Cardiac septum (tissue), 1 donor: ENCODE data around the gene ANO4. TPM values are rescaled to one million over a fixed set of nuclear protein-coding genes. Genes with fewer than 3 reads are reported as not detected.
"Not testable (repeated sequence)": the region's sequence is repeated elsewhere in the genome, so short reads cannot be mapped to it uniquely, and the experiment has no call there.

ENCODE experiments used
- DNase-seq: peaks from one replicate; pipeline ENCODE4 v3.0.0-alpha.2; 2020; ENCODE audit warnings: low spot score
- intact Hi-C: fragments of 100-400 bp; cut with DNase I; formaldehyde crosslinking; loops from one replicate; pipeline ENCODE4 v1.14.0; 2022
- total RNA-seq: library from RNA; stranded (reverse); fragmentation: NEBNext Ultra II Directional; extraction: Animal tissue kit (Norgen Biotek cat#: 25700); gene quantifications from one replicate; pipeline ENCODE4 v1.2.1, GENCODE V29; 2021
- donor health status: DM: no; HTN: no; CAD: no.

ANO4 gene
- total RNA-seq, 1 donor from 2014 or later: 0.30 TPM

DNA sequence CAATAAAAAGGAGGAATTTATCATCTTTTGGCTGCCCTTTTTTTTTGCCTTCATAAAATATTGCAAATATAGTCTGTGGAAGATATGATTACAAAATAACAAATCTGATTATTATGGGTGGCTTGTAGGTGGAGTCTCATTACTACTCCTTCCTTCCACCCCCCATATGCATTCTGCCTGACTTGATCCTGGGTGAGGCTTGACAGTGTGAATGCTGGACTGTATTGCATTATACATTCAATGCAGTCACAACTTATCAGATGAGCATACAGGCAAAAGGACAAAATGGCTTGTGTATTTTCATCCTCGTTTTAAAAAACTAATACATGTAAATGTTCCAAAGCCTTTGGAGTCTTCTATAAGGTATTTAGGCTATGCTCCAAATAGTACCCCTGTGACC lies 186.3 kb downstream of the ANO4 start:
- DNase-seq: no peak
- intact Hi-C loops: no loop called here

DNA sequence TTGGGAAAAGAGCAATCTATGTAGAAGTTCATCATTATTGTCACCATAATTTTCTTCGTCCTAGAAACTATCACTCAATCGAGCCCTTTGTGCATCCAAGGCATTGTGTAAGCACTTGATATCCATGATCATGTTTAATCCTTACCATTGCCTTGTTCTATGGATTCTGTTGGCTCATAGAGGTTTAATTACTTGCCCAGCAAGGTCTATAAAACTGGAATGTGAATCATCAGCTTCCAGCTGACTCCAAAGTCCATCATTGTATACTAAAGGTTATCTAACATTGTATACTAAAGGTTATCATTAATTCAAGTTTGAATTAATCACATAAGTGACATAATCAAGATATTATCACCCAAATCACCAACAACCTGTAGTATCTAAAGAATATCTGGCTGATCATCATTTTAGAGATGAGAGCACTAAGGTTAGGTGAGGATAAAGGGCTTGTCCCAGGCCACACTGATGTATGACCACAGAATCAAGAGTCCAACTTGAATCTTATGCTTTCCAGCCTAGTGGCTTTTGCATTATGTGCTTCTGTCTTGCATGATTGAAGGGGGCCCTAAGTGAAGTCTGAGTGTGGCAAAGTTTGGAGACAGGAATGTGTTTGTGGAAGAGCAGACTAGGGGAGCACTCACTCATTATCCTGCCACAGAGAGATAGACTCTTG lies 188.1 kb downstream of the ANO4 start:
- DNase-seq: no peak
- intact Hi-C loops: no loop called here

DNA sequence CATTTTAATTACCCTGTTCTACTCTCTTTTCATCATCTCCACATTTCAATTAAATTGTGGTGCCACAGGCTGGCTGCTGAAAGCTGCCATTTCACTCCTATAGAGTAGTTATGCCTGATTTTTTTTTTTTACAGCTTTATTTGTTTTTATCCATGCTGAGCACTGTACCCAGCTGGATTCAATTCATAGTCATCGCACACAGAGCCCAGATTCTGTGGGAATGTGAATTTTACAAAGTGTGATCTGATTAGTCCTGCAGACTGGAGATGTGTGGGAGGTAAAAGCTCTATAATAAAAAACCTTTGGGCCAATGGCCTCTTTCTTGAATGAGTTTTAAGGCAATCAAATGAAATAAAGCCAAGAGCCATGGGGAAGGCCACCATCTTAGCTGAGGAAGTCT lies 190.2 kb downstream of the ANO4 start:
- intact Hi-C loops: no loop called here
- no peak for DNase-seq

DNA sequence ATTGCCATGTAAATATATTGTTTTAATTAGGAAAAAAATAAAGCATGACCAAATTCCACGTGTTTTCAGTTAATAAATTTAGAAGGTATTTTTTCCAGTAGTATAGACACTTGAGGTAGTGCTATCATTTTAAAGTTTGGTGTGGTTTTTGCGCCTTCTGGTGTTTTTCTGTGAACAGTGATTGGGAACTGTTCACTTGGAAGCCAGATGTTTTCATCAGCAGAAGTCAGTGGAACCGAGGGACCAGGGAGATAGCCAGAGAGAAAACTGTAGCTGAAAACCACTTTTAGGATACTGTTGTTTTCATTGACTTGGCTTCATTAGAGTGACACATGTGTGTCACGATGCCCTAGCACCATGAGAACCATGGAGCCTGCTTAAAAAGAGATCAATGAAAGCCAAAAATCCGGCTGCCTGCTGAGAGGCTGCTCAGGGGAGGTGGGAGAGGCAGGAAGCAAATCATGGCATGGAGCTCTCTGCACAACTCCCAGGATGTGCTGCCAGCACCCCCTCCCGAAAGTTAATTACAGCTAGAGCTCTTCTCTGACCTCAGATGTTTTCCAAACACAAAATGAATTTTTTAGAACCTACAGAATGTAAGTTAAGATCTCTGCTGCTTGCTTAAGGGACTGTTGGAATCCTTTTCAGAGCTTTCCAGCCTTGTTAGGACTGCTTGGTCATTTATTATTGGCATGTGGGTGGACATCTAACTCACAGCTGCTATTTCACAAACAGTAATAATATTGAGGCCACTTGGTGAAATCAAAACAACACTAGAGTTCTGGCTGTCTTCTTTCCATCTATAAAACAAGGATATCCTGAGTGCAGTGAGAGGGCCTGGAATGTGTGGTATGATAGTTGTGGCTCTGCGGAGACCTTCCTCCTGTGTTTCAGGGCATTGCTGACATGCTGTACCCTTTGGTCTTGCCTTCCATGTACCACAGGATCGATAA lies 192.3 kb downstream of the ANO4 start:
- no peak for DNase-seq
- intact Hi-C loops: no loop called here

DNA sequence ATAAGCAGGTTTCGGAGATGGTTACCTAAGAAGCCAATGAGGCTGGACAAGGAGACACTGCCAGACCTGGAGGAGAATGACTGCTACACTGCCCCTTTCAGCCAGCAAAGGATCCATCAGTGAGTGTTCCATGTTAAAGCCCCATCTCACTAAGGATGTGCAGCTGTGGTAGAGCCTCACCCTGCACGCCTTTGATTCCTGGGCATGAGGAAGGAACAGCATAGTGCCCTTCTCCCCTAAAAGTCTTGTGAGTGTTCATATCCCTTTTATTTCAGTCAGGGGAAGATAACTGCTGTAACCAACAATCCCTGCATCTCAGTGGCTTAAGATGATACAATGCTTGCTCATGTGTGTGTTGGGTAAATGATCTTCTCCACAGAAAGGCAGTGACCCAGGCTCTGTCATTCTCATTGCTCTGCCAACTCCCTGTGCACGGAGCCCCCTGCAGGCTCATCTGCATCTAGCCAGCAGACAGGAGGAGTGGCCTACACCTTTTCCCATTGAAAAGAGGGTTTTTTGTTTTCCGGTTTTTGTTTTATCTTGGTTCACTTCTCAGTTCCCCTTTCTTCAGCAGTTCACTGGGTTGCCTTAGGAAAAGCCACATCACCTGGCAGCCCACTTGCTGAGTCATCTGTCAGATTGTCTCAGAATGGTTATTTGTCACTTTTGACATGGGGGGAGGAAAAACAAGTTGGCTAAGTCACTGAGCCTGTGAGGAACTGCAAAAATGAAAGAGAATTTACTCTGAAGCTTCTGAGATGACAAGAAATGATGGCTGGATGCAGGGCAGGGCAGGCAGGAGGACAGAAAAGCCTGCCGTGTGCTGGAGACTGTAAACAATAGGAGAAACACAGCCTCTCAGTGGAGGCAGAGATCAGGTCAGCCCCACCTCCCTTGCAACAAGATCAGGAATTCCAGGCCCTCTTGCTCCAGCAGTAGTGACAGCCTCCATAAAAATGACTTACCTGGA lies 193.3 kb downstream of the ANO4 start:
- DNase-seq: no peak
- intact Hi-C loops: no loop called here

DNA sequence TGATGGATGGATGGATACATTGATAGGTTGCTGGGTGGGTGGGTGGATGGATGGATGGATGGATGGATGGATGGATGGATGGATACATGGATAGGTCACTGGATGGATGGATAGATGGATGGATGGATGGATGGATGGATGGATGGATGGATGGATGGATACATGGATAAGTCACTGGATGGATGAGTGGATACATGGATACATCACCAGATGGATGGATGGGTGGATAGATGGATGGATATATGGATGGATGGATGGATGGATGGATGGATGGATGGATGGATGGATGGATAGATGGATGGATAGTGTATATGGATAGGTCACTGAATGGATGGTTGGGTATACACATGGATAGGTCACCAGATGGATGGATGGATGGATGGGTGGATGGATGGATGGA lies 194.9 kb downstream of the ANO4 start:
- intact Hi-C loops: not testable (repeated sequence)

DNA sequence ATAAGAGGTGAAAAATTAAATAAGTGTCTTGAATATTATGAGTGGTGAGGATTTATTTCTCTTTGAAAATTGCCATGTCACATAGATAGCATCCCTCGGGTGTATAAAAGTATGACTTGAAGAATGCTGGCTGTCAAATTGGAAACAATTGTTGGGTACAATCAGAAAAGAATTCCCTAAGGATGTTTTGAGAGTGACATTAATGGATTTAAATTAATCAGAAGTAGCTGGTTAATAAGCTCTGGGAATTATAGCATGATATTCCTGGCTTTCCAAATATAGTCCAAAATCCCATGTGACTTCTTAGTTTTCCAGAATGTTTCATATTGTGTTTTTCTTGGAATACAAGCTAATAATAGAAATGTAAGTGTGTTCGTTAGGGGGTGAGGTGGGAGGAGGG lies 196.5 kb downstream of the ANO4 start:
- DNase-seq: no peak
- intact Hi-C loops: no loop called here

More for the DNA sequence above, 194.9 kb downstream of the ANO4 start:
- DNase-seq: not testable (repeated sequence)

DNA sequence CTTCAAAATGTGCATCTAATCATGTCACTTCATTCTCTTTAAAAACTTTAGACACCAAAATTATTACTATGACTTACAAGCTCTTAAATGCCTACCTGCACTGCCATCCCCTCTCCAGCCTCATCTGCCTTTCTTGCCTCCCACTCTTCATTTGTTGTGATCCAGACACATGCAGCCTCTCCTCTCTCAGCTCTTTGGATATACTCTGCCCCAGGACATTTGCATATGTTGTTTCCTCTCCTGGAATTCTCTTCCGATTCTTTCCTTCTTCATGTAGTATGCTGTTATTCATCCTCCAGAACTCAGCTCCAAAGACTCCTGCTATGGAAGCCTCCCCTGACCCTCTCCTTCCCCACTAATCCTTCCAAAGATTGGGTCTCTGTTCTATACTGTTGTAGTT lies 197.6 kb downstream of the ANO4 start:
- no peak for DNase-seq
- intact Hi-C loops: no loop called here

DNA sequence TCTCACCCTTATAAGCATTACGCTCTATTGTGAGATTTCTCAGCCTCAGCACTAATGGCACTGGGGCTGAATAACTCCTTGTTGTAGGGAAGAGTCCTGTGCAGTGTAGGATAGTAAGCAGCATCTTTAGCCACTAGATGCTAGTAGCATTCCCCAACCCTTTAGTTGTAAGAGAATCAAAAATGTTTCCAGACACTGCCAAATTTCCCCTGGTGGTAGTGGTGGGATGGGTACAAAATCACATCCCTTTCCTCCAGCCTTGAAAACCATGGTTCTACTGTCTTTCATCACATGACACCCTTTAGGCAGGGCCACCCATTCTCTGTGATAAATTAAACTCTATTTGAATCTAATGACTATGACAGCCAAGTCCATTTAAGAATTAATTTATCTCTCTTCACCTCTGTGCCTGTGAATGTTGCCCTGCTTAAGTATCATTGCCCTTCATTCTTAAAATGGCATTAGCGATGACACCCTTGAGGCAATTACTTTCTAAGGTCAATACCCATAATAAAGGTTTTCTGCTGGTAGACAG lies 199.4 kb downstream of the ANO4 start:
- intact Hi-C loops: no loop called here
- no peak for DNase-seq

DNA sequence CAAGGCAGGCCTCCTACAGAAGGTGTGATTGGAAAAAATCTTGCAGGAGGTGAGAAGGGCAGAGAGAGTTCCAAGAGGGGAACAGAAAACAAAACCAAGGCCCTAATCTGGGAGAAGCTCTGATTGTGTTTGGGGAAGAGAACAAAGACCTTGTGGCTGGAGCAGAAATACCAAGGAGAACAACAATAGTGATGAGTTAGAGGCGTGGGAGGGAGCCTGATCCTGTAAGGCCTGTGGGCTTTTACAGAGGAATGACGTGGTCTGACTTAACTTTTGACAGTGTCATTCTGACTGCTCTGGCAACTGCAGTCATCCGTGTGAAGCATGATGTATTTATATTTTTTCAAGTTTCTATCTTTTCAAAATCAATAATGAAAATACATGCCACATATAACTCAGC lies 200.6 kb downstream of the ANO4 start:
- intact Hi-C loops: no loop called here
- no peak for DNase-seq

DNA sequence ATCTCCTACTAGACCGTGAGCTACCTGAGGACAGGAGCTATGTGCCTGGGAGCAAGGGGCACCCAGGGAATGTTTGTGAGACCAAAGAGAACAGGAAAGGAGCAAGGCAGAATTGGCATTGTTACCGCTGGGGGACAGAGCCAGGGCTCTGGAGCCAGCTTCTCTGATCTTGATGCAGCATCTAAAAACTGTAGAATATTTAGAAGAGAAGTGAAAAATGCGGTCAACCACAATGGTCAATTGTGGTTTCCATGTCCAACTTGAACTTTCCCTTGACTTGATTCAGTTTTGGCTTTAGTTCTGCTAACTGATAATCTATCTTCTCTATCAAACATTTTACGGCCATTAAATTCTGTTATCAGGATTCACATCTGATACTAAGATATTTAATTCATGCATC lies 201.2 kb downstream of the ANO4 start:
- no peak for DNase-seq
- intact Hi-C loops: no loop called here

DNA sequence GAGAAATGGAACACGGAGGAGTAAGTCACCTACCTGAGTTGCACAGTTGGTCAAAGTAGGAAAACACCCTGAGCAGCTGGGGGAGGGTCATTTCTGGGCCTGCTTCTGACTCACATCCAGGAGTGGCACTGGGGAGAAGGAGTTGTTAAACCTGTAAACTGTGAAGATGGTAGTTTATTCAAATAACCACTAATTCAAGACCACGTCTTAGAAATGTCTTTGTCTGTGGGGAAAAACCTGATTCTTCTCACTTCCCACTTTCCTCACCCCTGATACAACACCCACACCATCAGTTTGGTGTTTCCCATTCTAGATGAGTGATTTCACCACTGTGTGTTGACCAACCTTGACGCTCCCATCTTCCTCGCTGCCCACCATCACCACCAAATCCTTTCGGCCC lies 207.1 kb downstream of the ANO4 start:
- intact Hi-C loops: no loop called here
- DNase-seq: no peak

DNA sequence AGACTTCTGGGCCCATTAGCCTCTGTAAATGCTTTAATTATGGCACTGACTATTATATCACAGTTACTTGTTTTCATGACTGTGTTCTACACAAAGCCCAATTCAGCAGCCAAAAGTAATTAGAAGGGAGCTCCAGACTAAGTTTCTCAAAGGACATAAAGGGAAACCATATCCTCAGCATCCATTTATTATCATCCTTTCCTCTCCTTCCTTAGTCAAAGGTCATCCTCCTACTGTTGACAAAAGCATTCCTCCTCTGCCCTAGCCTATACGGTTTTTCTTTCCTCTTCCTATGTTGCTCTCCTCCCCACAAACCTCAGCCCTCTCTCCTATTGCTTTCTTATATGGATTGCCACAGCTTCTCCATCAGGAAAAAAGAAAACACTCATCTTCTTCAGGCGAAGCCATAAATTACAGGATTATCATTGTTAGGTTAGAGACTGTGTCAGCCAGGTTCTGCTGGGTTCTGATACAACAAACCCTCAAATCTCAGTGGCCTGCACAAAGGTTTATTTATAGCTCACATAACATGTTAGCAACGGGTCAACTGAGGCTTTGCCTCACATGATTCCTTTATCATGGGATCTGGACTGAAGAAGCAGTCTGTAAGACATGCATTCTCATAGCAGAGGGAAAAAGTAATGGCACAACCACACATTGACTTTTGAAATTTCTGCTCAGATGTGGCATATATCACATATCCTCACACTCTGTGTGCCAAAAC lies 208.3 kb downstream of the ANO4 start:
- no peak for DNase-seq
- intact Hi-C loops: no loop called here

DNA sequence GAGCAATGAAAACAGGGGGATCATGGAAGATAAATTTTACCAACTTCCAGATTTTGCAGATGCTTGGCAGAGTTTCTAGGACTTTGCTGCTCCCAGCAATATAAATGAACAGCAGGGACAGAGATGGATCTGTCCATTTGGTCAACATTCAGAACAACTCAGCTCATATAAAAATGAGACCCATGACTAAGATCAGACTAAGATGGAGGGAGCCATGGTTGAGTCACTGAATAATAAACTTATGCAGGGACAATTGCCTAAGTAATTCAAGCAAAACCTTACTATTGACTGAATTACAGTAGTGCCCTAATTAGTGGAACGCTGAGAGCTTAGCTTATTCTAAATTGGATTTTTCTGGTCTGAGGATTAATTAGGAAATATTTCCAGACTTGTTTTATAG lies 210.3 kb downstream of the ANO4 start:
- intact Hi-C loops: no loop called here
- DNase-seq: no peak

DNA sequence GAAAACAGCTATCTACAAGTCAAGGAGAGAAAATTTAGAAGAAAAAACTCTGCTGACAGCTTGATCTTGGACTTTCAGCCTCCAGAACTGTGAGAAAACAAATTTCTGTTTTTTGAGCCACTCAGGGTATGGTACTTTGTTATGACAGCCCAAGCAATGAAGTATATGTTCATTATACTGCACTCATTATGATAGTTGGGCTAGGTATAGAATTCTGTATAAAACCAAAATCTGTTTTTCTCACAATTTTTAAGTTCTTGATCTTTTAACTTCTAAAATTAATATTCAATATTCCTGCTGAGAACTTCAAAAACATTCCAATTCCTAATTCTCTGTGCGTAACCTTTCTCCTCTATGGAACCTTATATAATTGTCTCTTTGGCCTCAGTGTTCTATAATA lies 214.7 kb downstream of the ANO4 start:
- no peak for DNase-seq
- intact Hi-C loops: no loop called here

DNA sequence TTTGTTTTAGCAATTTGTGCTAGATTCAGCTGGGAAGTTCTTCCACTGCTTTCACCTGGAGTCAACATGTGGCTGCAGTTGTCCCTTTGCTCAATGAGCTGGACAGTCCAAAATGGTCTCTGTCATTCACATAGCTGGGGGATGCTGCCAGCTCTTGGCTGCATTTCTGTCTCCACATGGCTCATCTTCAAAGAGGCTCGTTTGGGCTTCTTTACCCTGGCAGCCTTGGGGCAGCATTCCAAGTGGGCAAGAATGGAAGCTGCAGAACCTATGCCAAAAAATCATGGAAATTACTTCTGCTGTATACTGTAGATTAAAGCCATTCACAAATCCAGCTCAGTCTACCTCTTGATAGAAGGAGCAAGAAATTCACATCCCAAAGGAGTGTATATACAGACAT lies 216.3 kb downstream of the ANO4 start:
- intact Hi-C loops: no loop called here
- no peak for DNase-seq

DNA sequence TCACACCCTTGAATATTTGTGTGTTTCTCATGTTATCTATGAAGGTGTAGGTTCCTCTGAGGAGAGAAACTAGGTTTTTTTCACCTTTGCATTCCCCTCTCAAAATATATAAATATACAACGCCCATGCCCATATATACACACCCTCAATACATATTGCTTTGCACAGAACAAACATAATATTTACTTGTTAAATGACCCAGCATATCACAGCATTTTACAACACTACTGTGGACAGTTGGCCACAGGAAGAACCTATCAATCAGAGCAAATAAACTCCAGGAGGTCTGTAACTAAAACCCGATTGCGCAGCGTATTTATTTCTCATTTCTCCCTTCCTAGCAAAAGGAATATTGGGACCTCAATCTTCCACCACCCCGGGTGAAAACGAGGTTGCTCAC lies 219.4 kb downstream of the ANO4 start:
- intact Hi-C loops: no loop called here
- no peak for DNase-seq

DNA sequence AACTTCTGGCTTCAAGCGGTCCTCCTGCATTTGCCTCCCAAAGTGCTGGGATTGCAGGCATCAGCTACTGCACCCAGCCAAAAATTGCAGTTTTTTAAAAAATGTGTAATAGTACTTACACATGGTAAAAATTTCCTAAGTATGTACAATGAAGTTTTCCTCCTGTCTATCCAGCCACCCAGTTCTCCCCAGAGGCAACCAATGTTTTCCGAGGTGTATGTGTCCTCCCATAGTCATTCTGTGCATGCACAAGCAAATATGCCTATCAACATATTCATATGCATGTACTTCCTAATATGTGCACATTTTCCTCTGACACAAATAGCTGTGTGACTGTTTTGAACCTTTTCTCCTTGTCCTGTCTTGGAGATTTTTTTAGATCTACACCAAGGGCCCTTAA lies 220.5 kb downstream of the ANO4 start:
- DNase-seq: no peak
- intact Hi-C loops: no loop called here

DNA sequence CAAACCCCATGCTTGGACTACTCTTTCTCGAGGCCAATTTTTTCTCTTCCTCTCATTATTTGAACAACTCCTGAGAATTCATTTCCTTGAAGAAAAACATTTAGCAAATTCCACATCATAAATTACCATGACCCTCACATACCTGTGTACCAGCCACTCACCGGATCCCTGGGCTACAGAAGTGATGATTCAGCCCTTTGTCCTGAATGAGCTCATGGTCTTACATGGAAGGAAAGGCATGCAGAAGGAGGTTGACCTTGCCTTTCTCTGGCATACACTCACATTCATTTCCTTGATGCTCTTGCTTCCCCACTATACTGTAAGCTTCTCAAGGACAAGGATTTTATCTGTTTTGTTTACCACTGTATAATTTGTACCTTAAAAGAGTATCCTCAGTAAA lies 224.0 kb downstream of the ANO4 start:
- intact Hi-C loops: no loop called here

More for the DNA sequence above, 224.0 kb downstream of the ANO4 start:
- no peak for DNase-seq
